ENCODE measurements around the gene OPCML.

The OPCML gene

DNA sequence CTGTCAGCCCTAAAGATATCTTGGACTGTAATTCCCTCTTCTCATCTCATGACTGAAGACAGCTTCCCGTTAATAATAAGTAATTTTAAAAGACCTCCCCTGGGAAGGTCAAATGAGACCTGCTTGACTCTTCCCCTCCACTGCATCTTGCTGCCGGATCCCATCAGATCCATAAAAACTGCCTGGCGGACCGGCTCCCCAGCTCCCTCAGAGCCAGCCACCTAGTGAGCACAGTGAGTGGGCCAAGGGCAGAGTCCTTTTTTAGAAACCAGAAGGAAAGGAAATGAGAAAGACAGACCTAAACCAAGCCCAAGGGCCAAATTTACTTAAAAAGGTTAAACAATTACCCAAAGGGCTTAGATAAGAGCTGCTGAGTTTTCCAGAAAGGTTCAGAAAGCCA lies 595.3 kb downstream of the OPCML start:
- ATAC-seq (no peak), DNase-seq (ENCODE audit: low spot score in 2 of 2) (no peak)
- no peaks in the 10 kb centered on the region for H3K36me3 Mint-ChIP-seq
- H3K4me3 Mint-ChIP-seq, result no peak overlapping the region
- H3K4me1 Mint-ChIP-seq, result no peaks in the 10 kb centered on the region
- no peaks in the 10 kb centered on the region for H3K9me3 Mint-ChIP-seq
- H3K27ac Mint-ChIP-seq, result no peak overlapping the region

DNA sequence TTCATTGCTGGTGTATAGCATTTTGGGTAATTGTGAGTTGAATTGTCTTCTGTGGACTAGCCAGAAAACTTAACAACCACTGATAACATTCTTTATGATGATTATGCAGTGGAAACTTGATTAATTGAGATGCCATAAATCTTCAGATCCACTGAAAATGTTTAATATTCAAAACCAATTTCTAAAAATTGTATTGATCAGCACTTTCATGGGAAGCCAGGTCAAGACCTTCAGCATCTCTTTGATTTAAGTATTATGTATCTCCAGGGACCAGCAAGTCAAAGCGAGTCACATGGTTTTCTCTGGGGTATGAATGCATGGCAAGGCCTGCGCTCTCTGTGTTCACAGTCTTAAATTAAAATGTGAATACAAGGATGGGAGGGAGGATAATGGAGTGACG lies 596.9 kb downstream of the OPCML start:
- no peak for ATAC-seq
- no peak overlapping the region for H3K4me3 Mint-ChIP-seq
- H3K9me3 Mint-ChIP-seq, result no peaks in the 10 kb centered on the region
- no peaks in the 10 kb centered on the region for H3K36me3 Mint-ChIP-seq
- H3K4me1 Mint-ChIP-seq, result no peaks in the 10 kb centered on the region
- no peak for DNase-seq (ENCODE audit: low spot score in 2 of 2)
- no peak overlapping the region for H3K27ac Mint-ChIP-seq

DNA sequence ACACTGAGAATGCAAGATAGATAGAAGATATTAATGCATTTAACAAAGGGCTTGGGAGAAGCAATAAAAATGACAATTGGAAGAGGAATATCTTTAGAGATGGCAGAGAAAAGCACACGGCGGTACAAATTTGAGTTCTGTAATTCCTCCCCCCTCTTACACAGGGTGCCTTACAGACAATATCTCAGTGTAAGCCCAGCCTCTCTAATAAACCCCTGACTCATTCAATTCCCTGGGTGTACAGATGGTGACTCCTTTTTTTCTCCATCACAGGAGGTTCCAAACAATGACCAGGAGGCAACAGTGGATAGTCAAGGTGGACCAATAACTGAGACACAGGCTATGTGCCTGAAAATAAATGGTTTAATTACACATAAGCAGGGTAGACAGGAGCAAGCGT lies 598.6 kb downstream of the OPCML start:
- H3K4me1 Mint-ChIP-seq, result no peaks in the 10 kb centered on the region
- no peak overlapping the region for H3K27ac Mint-ChIP-seq
- ATAC-seq (no peak), DNase-seq (ENCODE audit: low spot score in 2 of 2) (no peak)
- no peaks in the 10 kb centered on the region for H3K36me3 Mint-ChIP-seq
- no peak overlapping the region for H3K4me3 Mint-ChIP-seq
- H3K9me3 Mint-ChIP-seq, result no peaks in the 10 kb centered on the region

DNA sequence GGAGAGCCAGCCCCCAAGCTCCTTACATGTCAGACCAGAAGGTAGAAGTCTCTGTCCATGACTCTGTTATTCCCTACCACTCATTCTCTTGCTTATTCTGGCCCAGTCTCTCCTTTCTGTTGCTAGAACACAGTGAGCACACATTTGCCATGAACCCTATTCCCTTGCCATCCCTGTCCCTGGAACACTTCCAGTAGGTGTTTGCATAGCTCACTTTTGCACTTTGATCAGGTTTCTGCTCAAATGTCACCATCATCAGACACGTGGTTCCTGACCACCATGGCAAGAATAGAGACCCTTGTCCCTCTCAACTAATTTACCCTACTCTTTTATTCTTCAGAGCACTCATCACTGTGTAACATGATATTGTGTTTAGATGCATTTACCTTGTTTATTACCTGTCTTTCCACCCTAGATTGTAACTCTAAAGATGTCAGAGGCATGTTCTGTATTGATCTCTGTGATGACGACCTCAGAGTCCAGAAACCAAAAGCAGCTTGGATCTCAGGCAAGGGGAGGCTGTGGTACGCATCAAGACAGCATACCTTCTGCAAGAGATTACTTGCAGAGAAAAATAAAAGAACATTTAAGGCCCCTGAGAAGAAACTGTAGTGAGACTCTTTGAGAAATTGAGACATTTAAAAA lies 606.4 kb downstream of the OPCML start:
- Mint-ChIP-seq H3K9me3 (no peaks in the 10 kb centered on the region), H3K4me1 (no peaks in the 10 kb centered on the region), H3K4me3 (no peak overlapping the region), H3K27ac (no peak overlapping the region), H3K36me3 (no peaks in the 10 kb centered on the region)
- DNase-seq (ENCODE audit: low spot score in 2 of 2) (no peak), ATAC-seq (no peak)

DNA sequence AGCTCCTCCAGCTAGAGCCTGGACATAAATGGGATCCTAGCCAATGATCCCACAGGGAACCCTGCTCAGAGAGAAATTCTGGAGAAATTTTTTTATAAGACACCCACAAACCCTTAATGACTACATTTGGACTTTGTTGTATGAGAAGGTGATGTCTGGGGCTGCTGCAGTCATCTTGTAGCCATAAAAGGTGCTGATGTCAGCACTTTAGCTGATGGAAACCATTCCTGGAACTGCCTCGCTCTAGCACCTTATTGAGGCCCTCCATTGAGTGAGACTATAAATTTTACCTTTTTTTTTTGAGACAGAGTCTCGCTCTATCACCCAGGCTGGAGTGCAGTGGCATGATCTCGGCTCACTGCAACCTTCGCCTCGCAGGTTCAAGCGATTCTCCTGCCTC lies 610.7 kb downstream of the OPCML start:
- Mint-ChIP-seq H3K9me3 (no peaks in the 10 kb centered on the region), H3K27ac (no peak overlapping the region), H3K4me3 (no peak overlapping the region), H3K4me1 (no peaks in the 10 kb centered on the region), H3K36me3 (no peaks in the 10 kb centered on the region)
- DNase-seq (ENCODE audit: low spot score in 2 of 2) (no peak), ATAC-seq (no peak)

DNA sequence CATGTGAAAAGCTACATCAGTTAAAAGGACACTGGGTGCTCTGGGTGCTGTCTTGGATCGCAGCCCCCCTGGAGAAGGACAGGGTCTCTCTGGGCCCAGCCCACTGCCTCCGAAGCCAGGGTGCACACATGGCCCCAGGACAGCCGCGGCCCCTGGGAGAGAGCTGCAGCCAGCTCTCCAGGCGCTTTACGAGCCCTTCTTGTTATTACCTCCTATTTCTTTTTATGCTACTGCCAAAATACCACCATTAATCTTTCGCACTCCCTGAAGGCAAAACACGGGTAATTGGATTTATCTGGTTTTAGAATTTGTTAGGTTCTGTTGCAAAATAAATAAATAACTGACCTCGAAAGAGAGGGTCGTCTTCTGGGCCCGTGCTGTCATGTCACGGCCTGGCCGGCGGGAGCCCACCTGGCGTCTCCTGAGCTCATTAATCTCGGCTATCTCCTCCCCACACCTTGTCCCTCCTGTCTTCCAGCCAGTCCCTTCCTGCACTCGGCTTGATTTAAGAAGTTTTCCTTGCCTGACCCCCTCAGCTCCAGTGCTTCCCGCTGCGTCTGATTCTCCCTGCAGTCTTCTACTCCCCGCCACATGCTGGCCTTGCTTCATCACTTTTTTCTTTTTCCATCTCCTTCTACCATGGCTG lies 611.7 kb downstream of the OPCML start:
- ATAC-seq, result no peak

DNA sequence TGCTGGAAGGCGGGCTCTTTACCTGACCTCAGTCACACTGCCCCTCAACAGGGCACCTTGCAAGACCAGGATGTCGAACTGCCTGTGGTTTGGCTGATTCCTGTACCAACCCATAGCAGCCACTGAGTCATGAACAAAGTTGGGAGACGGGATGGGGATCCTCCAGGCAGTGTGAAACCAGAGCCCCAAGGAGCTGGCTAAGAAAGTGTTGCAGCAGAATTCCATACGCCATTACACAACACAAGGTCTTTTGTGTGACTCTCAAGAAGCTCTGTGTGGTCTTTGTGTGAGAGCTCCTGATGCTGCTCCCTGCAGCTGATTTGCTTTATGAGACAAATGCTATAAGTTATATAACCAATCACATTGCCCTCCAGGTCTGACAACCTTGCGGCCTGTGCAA lies 617.7 kb downstream of the OPCML start:
- H3K4me1 Mint-ChIP-seq, result no peaks in the 10 kb centered on the region
- no peak for ATAC-seq

More for the DNA sequence above, 611.7 kb downstream of the OPCML start:
- DNase-seq (ENCODE audit: low spot score in 2 of 2), result no peak
- Mint-ChIP-seq H3K27ac (no peak overlapping the region), H3K9me3 (no peaks in the 10 kb centered on the region), H3K36me3 (no peaks in the 10 kb centered on the region), H3K4me3 (no peak overlapping the region), H3K4me1 (no peaks in the 10 kb centered on the region)

DNA sequence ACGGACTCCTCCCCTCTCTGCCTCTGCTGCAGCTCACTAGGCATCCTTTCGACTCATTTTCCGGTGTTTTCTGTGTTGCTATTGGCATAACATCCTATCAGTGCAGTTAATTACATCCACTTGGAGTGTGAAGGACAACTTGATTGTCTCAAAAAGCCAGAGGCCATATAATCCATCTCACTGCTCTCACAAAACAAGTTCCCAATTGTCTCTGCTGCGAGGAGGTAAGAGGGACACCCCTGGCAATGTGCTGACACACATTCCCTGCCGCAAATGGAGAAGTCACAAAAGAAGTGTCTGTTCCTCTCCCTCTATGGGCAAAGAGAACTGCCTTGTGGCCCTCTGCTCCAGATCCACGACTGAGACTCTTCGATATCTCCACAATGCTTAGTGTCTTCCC lies 618.4 kb downstream of the OPCML start:
- Mint-ChIP-seq H3K36me3 (no peaks in the 10 kb centered on the region), H3K4me1 (no peaks in the 10 kb centered on the region), H3K27ac (no peak overlapping the region), H3K9me3 (no peaks in the 10 kb centered on the region), H3K4me3 (no peak overlapping the region)
- no peak for ATAC-seq
- no peak for DNase-seq (ENCODE audit: low spot score in 2 of 2)

More for the DNA sequence above, 617.7 kb downstream of the OPCML start:
- Mint-ChIP-seq H3K9me3 (no peaks in the 10 kb centered on the region), H3K4me3 (no peak overlapping the region), H3K27ac (no peak overlapping the region), H3K36me3 (no peaks in the 10 kb centered on the region)
- no peak for DNase-seq (ENCODE audit: low spot score in 2 of 2)

DNA sequence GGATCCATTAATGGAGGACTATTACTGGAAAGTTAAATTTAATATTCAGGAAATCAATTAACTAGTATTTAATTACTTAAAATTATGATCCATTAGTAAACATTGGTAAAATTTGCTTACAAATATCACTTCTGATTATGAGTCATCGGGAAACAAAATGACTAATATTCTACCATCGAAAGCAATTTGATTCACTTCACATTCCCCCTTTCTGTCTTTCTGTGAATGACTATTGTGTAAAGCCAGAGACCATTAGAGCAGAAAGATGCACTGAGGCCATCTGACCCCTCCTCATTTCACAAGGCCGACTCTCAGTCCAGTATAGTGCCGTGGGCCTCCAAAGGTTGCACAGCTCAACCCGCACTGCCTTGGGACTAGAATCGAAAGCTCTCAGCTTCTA lies 619.0 kb downstream of the OPCML start:
- H3K27ac Mint-ChIP-seq, result no peak overlapping the region
- no peak overlapping the region for H3K4me3 Mint-ChIP-seq
- DNase-seq (ENCODE audit: low spot score in 2 of 2), result no peak
- H3K9me3 Mint-ChIP-seq, result no peaks in the 10 kb centered on the region
- ATAC-seq, result no peak
- no peaks in the 10 kb centered on the region for H3K36me3 Mint-ChIP-seq
- no peaks in the 10 kb centered on the region for H3K4me1 Mint-ChIP-seq

DNA sequence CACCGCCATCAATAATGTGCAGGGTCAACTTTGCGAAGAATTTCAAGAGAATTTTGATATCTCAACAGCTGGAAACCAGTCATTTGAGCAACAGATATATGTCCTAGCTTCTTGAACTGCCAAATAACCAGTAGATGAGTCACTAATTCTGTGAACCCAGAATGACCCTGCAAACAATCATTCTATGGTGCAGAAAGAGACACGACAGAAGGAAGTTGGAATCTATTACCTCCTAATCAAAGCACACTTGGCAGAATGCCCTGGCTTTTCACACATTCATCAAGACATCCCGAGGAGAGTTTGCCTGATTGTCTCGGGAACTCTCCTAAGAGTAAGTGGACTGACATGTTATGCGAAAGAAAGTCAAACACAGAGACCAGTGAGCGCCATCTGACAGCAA lies 621.1 kb downstream of the OPCML start:
- Mint-ChIP-seq H3K36me3 (no peaks in the 10 kb centered on the region), H3K4me1 (no peaks in the 10 kb centered on the region), H3K27ac (no peak overlapping the region), H3K4me3 (no peak overlapping the region), H3K9me3 (no peaks in the 10 kb centered on the region)
- DNase-seq (ENCODE audit: low spot score in 2 of 2), result no peak
- ATAC-seq, result no peak

DNA sequence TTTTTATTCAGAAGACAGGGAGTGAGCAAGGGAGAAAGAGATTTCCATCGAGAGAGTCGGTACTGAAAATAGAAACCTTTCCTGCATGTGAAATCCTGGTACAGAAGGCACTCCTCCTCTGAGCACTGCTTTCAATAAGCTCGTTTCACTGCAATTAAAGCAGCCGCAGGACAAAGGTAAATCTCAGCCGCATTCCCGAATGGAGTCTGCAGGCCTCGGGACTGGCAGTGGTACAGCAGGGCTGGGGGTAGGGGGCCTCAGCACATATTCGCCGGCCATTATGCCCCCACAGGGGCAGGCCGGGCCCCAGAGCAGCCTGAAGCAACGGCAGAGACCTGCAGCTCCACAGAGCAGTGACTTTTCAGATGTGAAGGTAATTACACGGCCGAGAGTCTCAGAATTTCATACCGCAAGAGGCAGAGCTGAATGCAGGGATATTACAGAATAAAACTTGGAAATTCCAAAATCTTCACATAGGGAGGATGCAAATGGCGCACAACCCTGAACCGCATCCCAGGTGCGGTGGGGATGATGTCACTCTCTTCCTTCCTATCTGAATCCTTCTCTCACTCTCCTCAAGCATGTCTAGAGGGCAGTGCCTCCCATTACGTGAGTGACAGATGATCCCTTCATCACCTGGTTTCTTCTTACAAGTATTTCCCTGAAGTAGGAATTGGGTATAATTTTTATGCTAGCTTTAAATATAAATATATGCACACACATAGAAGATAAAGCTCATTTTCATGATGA lies 622.1 kb downstream of the OPCML start:
- Mint-ChIP-seq H3K36me3 (no peaks in the 10 kb centered on the region), H3K4me1 (no peaks in the 10 kb centered on the region), H3K27ac (no peak overlapping the region), H3K9me3 (no peaks in the 10 kb centered on the region), H3K4me3 (no peak overlapping the region)
- DNase-seq (ENCODE audit: low spot score in 2 of 2) (no peak), ATAC-seq (no peak)

DNA sequence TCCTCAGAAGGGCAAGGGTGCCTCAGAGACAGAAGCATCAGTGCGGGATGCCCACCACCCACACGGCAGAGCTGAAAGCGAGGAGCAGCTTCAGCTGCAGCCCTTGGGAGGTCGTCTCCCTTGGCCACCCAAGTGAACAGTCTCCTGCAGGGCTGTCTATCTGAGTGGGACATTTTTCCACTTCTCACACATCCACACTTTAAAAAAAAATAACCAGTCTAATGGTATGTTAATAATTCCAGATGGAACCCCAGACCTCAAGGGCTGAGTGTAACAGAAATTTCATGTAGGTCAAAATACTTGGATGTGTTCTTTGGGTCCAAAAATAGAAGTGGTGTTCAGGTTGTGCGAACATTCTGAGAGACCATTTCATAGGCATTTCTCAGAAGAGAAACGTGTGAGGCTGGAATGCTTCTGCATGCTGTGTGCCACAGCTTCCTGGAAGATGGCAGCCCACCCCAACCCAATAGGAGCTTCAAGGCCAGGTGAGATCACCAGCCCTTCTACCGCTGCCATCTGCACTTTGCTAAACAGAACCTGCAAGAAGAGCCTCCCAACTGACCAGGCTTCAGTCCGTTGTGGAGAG lies 623.2 kb downstream of the OPCML start:
- Mint-ChIP-seq H3K9me3 (no peaks in the 10 kb centered on the region), H3K4me1 (no peaks in the 10 kb centered on the region), H3K36me3 (no peaks in the 10 kb centered on the region), H3K27ac (no peak overlapping the region), H3K4me3 (no peak overlapping the region)
- DNase-seq (ENCODE audit: low spot score in 2 of 2), result no peak
- ATAC-seq, result no peak

DNA sequence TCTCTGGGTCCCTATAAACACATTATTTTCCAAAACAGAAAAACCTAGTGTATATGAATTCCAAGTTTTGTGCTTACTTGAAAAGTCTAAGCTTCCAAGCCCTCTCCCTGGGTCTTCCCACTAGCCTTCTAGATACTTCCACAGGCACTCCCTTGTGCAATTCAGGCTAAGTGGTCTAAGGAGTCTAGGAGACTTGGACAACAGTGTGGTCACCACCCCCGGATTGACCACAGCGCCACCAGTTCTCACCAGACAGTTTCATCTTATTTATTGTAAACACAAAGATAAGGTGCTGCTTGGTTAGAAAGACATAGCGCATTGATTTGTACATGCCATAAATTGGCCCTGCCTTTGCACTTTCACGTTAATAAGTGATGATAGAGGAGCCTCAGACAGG lies 623.9 kb downstream of the OPCML start:
- ATAC-seq, result no peak
- Mint-ChIP-seq H3K27ac (no peak overlapping the region), H3K4me1 (no peaks in the 10 kb centered on the region), H3K4me3 (no peak overlapping the region), H3K9me3 (no peaks in the 10 kb centered on the region), H3K36me3 (no peaks in the 10 kb centered on the region)
- no peak for DNase-seq (ENCODE audit: low spot score in 2 of 2)

DNA sequence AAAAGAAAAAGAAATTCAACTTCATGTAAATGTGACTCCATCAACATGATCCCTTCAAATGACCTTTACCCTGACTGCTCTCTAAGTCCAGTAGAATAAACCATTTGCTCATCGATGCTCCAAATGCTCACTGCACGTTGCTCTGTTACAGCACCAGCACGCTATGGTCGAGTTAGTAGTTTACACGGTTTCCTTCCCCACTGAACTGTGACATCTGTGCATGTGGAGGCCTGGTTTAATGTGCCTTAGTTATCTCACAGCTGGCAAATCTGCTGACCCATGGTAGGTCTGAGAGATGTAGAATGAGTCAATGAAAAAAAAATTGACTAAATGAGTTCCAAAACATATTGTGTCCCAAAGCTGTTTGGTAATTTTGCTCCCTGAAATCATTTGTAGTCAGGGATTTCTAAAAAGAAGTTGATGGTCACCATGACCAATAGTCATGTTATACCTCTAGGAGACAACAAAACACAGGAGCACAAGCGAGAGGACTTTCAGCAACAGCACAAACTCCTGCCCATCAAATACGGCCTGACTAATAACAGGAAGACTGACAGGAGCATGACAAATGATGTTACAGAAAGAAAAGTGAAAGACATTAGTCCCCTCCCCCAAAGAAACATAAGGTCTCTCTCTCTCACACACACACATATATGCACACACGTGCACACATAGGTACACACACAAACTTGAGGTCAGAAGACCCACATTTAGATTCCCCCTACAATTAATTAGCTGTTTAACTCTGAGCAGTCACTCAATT lies 624.5 kb downstream of the OPCML start:
- H3K27ac Mint-ChIP-seq, result no peak overlapping the region
- no peaks in the 10 kb centered on the region for H3K9me3 Mint-ChIP-seq
- no peak overlapping the region for H3K4me3 Mint-ChIP-seq
- ATAC-seq (no peak), DNase-seq (ENCODE audit: low spot score in 2 of 2) (no peak)
- H3K36me3 Mint-ChIP-seq, result no peaks in the 10 kb centered on the region
- H3K4me1 Mint-ChIP-seq, result no peaks in the 10 kb centered on the region

DNA sequence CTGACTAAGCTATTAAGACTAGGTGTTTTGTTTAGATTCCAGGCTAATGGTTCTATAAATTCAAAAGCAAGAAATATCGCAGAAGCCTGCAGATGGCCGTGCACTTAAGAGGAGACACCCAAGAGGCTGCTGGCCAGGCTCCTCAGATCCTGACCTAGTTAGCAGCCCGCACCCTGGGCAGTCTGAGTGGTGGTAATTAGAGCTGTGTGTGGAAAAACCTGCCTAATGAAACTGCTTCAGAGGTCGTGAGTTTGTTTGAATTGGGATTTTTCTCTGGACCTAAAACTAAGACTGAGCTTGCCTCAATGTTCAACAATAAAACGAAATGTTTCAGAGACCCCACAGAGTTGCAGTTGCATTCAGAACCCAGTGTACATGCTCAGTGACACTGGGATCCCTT lies 627.7 kb downstream of the OPCML start:
- ATAC-seq, result no peak
- H3K9me3 Mint-ChIP-seq, result no peaks in the 10 kb centered on the region
- H3K4me1 Mint-ChIP-seq, result no peaks in the 10 kb centered on the region
- H3K36me3 Mint-ChIP-seq, result no peaks in the 10 kb centered on the region
- DNase-seq (ENCODE audit: low spot score in 2 of 2), result no peak
- H3K27ac Mint-ChIP-seq, result no peak overlapping the region
- H3K4me3 Mint-ChIP-seq, result no peak overlapping the region

Data from stimulated activated effector memory CD8-positive, alpha-beta T cell treated with anti-CD3 and anti-CD28 coated beads, Interleukin-12 subunit alpha, Interleukin-12 subunit beta, amount 100 ng/mL, for 72 hours (primary cell).